Liver (tissue), 9 donors: Measurements from ENCODE around the gene PPP1R3D. TPM values are rescaled to one million over a fixed set of nuclear protein-coding genes. Genes with fewer than 3 reads are reported as not detected.

Experiments
- DNase-seq: peaks from one replicate; pipeline ENCODE4 v3.0.0-alpha.2; 2017; ENCODE audit warnings: low spot score
- H3K27ac ChIP-seq, 2 donors: one replicate each; pipeline ENCODE4 v1.7.0; 2013; ENCODE audit warnings: inconsistent platforms in 2 of 2, low read length in 2 of 2, control low read depth in 1 of 2, low read depth in 1 of 2, mild to moderate bottlenecking in 1 of 2
- H3K27me3 ChIP-seq, 4 donors: one replicate each; pipeline versions ENCODE4 v1.6.1 to v1.7.0; 2013; ENCODE audit warnings: low read length in 3 of 4, inconsistent platforms in 1 of 4, mild to moderate bottlenecking in 1 of 4, moderate library complexity in 1 of 4; ENCODE audit not compliant: control insufficient read depth in 4 of 4, insufficient read depth in 4 of 4
- H3K36me3 ChIP-seq, 4 donors: one replicate each; pipeline versions ENCODE4 v1.6.1 to v1.7.0; 2013; ENCODE audit warnings: low read length in 3 of 4, mild to moderate bottlenecking in 3 of 4, low read depth in 1 of 4, moderate library complexity in 1 of 4; ENCODE audit not compliant: control insufficient read depth in 4 of 4, insufficient read depth in 3 of 4
- H3K4me1 ChIP-seq, 4 donors: one replicate each; pipeline versions ENCODE4 v1.6.1 to v1.7.0; 2013; ENCODE audit warnings: low read length in 3 of 4, mild to moderate bottlenecking in 3 of 4, moderate library complexity in 1 of 4; ENCODE audit not compliant: control insufficient read depth in 4 of 4, insufficient read depth in 4 of 4
- H3K4me3 ChIP-seq, 3 donors: one replicate each; pipeline versions ENCODE4 v1.6.1 to v1.7.0; 2013; ENCODE audit warnings: low read length in 3 of 3, control low read depth in 1 of 3, low read depth in 1 of 3, mild to moderate bottlenecking in 1 of 3
- H3K9ac ChIP-seq, 2 donors: one replicate each; pipeline ENCODE4 v1.7.0; 2013; ENCODE audit warnings: low read length in 2 of 2, mild to moderate bottlenecking in 2 of 2, moderate library complexity in 2 of 2, control low read depth in 1 of 2, low read depth in 1 of 2
- H3K9me3 ChIP-seq, 4 donors: one replicate each; pipeline versions ENCODE4 v1.6.1 to v1.7.0; 2013; ENCODE audit warnings: low read length in 3 of 4; ENCODE audit not compliant: control insufficient read depth in 4 of 4
- ATF3 ChIP-seq: IDR thresholded peaks from 2 replicates; pipeline ENCODE4 v1.6.1; 2016; ENCODE audit warnings: antibody characterized with exemption
- CTCF ChIP-seq: fragments of 150-350 bp; IDR thresholded peaks from 2 replicates; pipeline ENCODE4 v1.5.1; 2017; ENCODE audit warnings: improper control_type of control experiment, low read depth, low read length; ENCODE audit not compliant: missing input control
- EGR1 ChIP-seq, 2 donors: IDR thresholded peaks; 2 replicates each; pipeline ENCODE4 v1.6.1; 2016 to 2018; ENCODE audit warnings: antibody characterized with exemption in 2 of 2, low read depth in 2 of 2
- FOXA1 ChIP-seq: IDR thresholded peaks from 2 replicates; pipeline ENCODE4 v1.6.1; 2016; ENCODE audit warnings: antibody characterized with exemption
- FOXA2 ChIP-seq: IDR thresholded peaks from 2 replicates; pipeline ENCODE4 v1.6.1; 2016; ENCODE audit warnings: antibody characterized with exemption
- GABPA ChIP-seq, 2 donors: IDR thresholded peaks in 1 of 2; conservative IDR thresholded peaks in 1 of 2; 2 replicates each; pipeline ENCODE4 v1.6.1; 2016; ENCODE audit warnings: antibody characterized with exemption in 2 of 2, mild to moderate bottlenecking in 1 of 2, moderate library complexity in 1 of 2
- HNF4A ChIP-seq, 2 donors: conservative IDR thresholded peaks; 2 replicates each; pipeline ENCODE4 v1.6.1; 2016; ENCODE audit warnings: antibody characterized with exemption in 2 of 2, mild to moderate bottlenecking in 2 of 2
- HNF4G ChIP-seq: IDR thresholded peaks from 2 replicates; pipeline ENCODE4 v1.6.1; 2016; ENCODE audit warnings: antibody characterized with exemption
- JUND ChIP-seq, 2 donors: IDR thresholded peaks; 2 replicates each; pipeline ENCODE4 v1.6.1; 2016; ENCODE audit warnings: antibody characterized with exemption in 2 of 2
- MAX ChIP-seq: IDR thresholded peaks from 2 replicates; pipeline ENCODE4 v1.6.1; 2016; ENCODE audit warnings: antibody characterized with exemption
- NR2F2 ChIP-seq: IDR thresholded peaks from 2 replicates; pipeline ENCODE4 v1.6.1; 2016; ENCODE audit warnings: antibody characterized with exemption
- RAD21 ChIP-seq, 2 donors: IDR thresholded peaks; 2 replicates each; pipeline ENCODE4 v1.6.1; 2016; ENCODE audit warnings: antibody characterized with exemption in 2 of 2, mild to moderate bottlenecking in 2 of 2
- REST ChIP-seq: IDR thresholded peaks from 2 replicates; pipeline ENCODE4 v1.6.1; 2016; ENCODE audit warnings: antibody characterized with exemption, mild to moderate bottlenecking
- RXRA ChIP-seq, 2 donors: IDR thresholded peaks; 2 replicates each; pipeline ENCODE4 v1.6.1; 2017 to 2018; ENCODE audit warnings: antibody characterized with exemption in 2 of 2, mild to moderate bottlenecking in 1 of 2
- SP1 ChIP-seq: IDR thresholded peaks from 2 replicates; pipeline ENCODE4 v1.6.1; 2018; ENCODE audit warnings: antibody characterized with exemption, mild to moderate bottlenecking
- YY1 ChIP-seq: IDR thresholded peaks from 2 replicates; pipeline ENCODE4 v1.6.1; 2016; ENCODE audit warnings: antibody characterized with exemption, mild to moderate bottlenecking
- ZBTB33 ChIP-seq: IDR thresholded peaks from 2 replicates; pipeline ENCODE4 v1.6.1; 2016; ENCODE audit warnings: antibody characterized with exemption
- whole genome bisulfite sequencing: extraction: QIAGEN DNeasy Blood & Tissue Kit; methylation state at CpG from one replicate; pipeline ENCODE4 v1.1.7; 2013; 5-methylcytosine and 5-hydroxymethylcytosine counted together
- polyA plus RNA-seq, 2 donors: library from polyadenylated mRNA; stranded (reverse) in 1 of 2; unstranded in 1 of 2; fragments of 200-250 nt in 1 of 2; fragments of >200 nt in 1 of 2; fragmentation: Nextera tagmentation in 1 of 2; extraction: Ambion mirVana in 1 of 2; gene quantifications; one replicate each; pipeline versions ENCODE4 v1.2.1 to v1.2.3, GENCODE V29; 2013 to 2015
- total RNA-seq, 2 donors: library from RNA; depleted of rRNA; stranded (reverse); fragments of >200 nt; gene quantifications; one replicate each; pipeline ENCODE4 v1.2.3, GENCODE V29; 2014
- donor health status: healthy.
- donor health status: healthy.
- donor health status: healthy.
- donor health status: healthy.
- donor health status: healthy.

PPP1R3D gene
- total and polyA plus RNA-seq, 4 donors = 0.28 to 2.2 (median 1.0) TPM

GRCh38 chr20:59947376-59947775 is 7.3 kb upstream of the PPP1R3D start:
- TF ChIP-seq MAX (no peak), RAD21 (IDR thresholded peaks at IDR 0.05) (no peak), JUND (IDR thresholded peaks at IDR 0.05) (no peak), ATF3 (no peak), HNF4A (conservative IDR thresholded peaks at IDR 0.05) (no peak), EGR1 (IDR thresholded peaks at IDR 0.05; ENCODE audit: low read depth in 2 of 2) (no peak), REST (no peak), FOXA2 (no peak), SP1 (no peak), GABPA (IDR thresholded peaks at IDR 0.05 in 1 of 2, conservative IDR thresholded peaks at IDR 0.05 in 1 of 2) (no peak), CTCF (no peak), HNF4G (no peak), RXRA (IDR thresholded peaks at IDR 0.05) (no peak), FOXA1 (no peak), YY1 (no peak), ZBTB33 (no peak), NR2F2 (no peak)
- no peak overlapping the region for H3K27ac ChIP-seq
- DNase-seq = no peak
- H3K4me3 ChIP-seq = no peak overlapping the region
- H3K9ac ChIP-seq = no peak overlapping the region
- H3K36me3 ChIP-seq = peaks cover 0 to 8% (median 6%) of the 10 kb centered on the region in 4 donors
- no peaks in the 10 kb centered on the region for H3K4me1 ChIP-seq
- H3K9me3 ChIP-seq = no peaks in the 10 kb centered on the region
- H3K27me3 ChIP-seq = no peaks in the 10 kb centered on the region
- WGBS = 92% methylated on average over 8 of the region's 8 CpGs

GRCh38 chr20:59945731-59946130 is 5.6 kb upstream of the PPP1R3D start:
- H3K9ac ChIP-seq = no peak overlapping the region
- no peaks in the 10 kb centered on the region for H3K9me3 ChIP-seq
- H3K4me1 ChIP-seq = peaks cover 0 to 7% (median 5%) of the 10 kb centered on the region in 4 donors
- H3K4me3 ChIP-seq = no peak overlapping the region
- H3K27me3 ChIP-seq = no peaks in the 10 kb centered on the region
- peaks cover 0 to 8% (median 6%) of the 10 kb centered on the region in 4 donors for H3K36me3 ChIP-seq
- no peak overlapping the region for H3K27ac ChIP-seq
- DNase-seq = no peak
- WGBS = 95% methylated on average over 2 of the region's 2 CpGs
- no peak for TF ChIP-seq GABPA (IDR thresholded peaks at IDR 0.05 in 1 of 2, conservative IDR thresholded peaks at IDR 0.05 in 1 of 2)
- no peak for TF ChIP-seq HNF4A (conservative IDR thresholded peaks at IDR 0.05)
- TF ChIP-seq CTCF = no peak
- TF ChIP-seq REST = no peak
- TF ChIP-seq FOXA2 = no peak
- no peak for TF ChIP-seq NR2F2
- TF ChIP-seq ATF3 = no peak
- TF ChIP-seq MAX = no peak
- TF ChIP-seq RAD21 (IDR thresholded peaks at IDR 0.05) = no peak
